NT2/D1 (cell line): Measurements from ENCODE around the gene CENPV.
A peak's percentile ranks its signal among the peaks of the same experiment; 100 is the strongest.

ENCODE experiments used
- DNase-seq: peaks from one replicate; pipeline ENCODE4 v3.0.0-alpha.2; 2011; ENCODE audit warnings: low read depth, low spot score
- H3K27me3 ChIP-seq: 2 replicates; pipeline ENCODE4 v1.6.0; 2011; ENCODE audit warnings: mild to moderate bottlenecking; ENCODE audit not compliant: insufficient read length, insufficient read depth
- H3K36me3 ChIP-seq: 2 replicates; pipeline ENCODE4 v1.6.1; 2011; ENCODE audit warnings: mild to moderate bottlenecking, low read length, mixed read lengths; ENCODE audit not compliant: insufficient read depth, insufficient read length
- H3K4me1 ChIP-seq: 2 replicates; pipeline ENCODE4 v1.5.1; 2011; ENCODE audit not compliant: insufficient read depth, insufficient read length
- H3K4me3 ChIP-seq: 2 replicates; pipeline ENCODE4 v1.5.1; 2011; ENCODE audit warnings: low read depth; ENCODE audit not compliant: insufficient read length
- H3K9ac ChIP-seq: 2 replicates; pipeline ENCODE4 v1.6.0; 2011; ENCODE audit warnings: low read depth; ENCODE audit not compliant: insufficient read length
- H3K9me3 ChIP-seq: 2 replicates; pipeline ENCODE4 v1.5.1; 2011; ENCODE audit warnings: mild to moderate bottlenecking, low read length; ENCODE audit not compliant: insufficient read depth
- SUZ12 ChIP-seq: IDR thresholded peaks from 2 replicates; pipeline ENCODE4 v1.6.1; 2011; ENCODE audit not compliant: insufficient read length, insufficient read depth; ENCODE audit errors: extremely low read depth
- YY1 ChIP-seq: IDR thresholded peaks from 2 replicates; pipeline ENCODE4 v1.6.1; 2011; ENCODE audit not compliant: insufficient read length, insufficient read depth
- ZNF274 ChIP-seq: IDR thresholded peaks from 2 replicates; pipeline ENCODE4 v1.6.1; 2011; ENCODE audit warnings: mild to moderate bottlenecking, low read depth, low read length

The CENPV gene

DNA sequence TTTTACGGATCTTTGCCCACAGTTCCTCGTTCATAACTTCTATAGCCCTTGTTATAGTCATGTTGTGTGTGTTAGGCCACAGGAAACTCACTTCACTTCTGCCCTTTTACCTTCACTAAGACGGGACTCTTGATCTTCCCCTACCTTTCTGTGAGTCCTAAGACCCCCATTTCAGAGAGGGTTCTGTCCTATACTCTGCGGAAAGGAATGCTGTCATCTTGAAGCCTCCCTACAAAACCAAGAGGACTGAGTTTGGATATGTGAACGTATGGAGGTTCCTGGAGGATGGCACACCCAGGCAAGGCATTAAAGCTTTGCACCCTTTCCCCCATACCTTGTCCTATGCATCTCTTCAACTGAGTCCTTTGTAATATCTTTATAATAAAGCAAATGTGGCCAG, 31.3 kb upstream of the CENPV start:
- Histone ChIP-seq H3K9ac (no peak overlapping the region), H3K4me1 (no peaks in the 10 kb centered on the region), H3K27me3 (no peaks in the 10 kb centered on the region), H3K36me3 (peaks cover 25% of the 10 kb centered on the region), H3K4me3 (no peak overlapping the region), H3K9me3 (no peaks in the 10 kb centered on the region)
- no peak for DNase-seq
- TF ChIP-seq SUZ12, result no peak

DNA sequence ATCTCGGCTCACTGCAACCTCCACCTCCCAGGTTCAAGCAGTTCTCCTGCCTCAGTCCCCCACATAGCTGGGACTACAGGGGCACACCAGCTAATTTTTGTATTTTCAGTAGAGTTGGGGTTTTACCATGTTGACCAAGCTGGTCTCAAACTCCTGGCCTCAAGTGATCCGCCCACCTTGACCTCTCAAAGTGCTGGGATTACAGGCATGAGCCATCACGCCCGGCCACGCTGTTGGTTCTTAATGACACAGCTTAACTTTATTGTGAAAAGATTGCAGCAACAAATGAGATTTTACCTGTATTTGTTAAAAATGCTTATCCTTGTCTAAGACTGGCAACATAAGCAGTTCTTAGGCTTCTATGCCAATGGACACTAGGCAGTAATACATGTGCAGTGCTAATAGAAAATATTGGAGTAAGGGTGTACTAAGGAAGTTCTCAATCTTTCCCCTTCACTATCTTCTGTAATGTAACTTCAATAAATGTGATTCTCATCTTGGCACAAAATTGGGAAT, 30.6 kb upstream of the CENPV start:
- TF ChIP-seq SUZ12 (no peak), ZNF274 (no peak), YY1 (no peak)
- Histone ChIP-seq H3K36me3 (peaks cover 25% of the 10 kb centered on the region), H3K9me3 (no peaks in the 10 kb centered on the region), H3K4me1 (no peaks in the 10 kb centered on the region), H3K27me3 (no peaks in the 10 kb centered on the region), H3K4me3 (no peak overlapping the region), H3K9ac (no peak overlapping the region)
- DNase-seq, result no peak

DNA sequence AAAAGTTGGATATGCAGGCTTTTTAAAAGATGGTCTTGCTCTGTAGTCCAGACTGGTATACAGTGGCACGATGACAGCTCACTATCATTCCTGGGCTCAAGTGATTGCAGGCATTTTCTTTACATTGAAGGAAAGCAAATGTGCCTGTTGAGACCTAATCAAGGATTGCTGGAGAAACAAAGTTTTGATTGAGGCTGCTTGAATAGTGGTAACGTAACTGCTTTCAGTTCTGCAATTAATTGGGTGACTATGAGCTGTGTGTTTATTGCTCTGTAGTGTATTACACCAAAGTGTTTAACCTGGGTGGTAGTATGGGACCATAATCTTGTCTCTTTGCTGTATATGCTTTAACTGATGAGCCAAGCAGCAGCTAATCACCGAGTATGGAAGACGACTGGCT, 29.9 kb upstream of the CENPV start:
- Histone ChIP-seq H3K36me3 (peaks cover 25% of the 10 kb centered on the region), H3K9me3 (no peaks in the 10 kb centered on the region), H3K9ac (peak overlapping the region; percentile 50), H3K4me3 (no peak overlapping the region), H3K4me1 (no peaks in the 10 kb centered on the region), H3K27me3 (no peaks in the 10 kb centered on the region)
- no peak for DNase-seq
- TF ChIP-seq YY1, result no peak
- TF ChIP-seq SUZ12, result no peak
- TF ChIP-seq ZNF274, result no peak

DNA sequence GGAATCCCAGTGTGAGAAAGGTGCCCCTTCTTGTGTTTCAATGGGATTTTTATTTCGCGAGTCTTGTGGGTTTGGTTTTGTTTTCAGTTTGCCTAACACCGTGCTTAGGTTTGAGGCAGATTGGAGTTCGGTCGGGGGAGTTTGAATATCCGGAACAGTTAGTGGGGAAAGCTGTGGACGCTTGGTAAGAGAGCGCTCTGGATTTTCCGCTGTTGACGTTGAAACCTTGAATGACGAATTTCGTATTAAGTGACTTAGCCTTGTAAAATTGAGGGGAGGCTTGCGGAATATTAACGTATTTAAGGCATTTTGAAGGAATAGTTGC, 28.2 kb upstream of the CENPV start:
- no peak for DNase-seq
- no peaks in the 10 kb centered on the region for H3K4me1 ChIP-seq
- no peaks in the 10 kb centered on the region for H3K9me3 ChIP-seq
- H3K27me3 ChIP-seq, result no peaks in the 10 kb centered on the region
- peaks cover 25% of the 10 kb centered on the region for H3K36me3 ChIP-seq
- no peak for TF ChIP-seq ZNF274
- no peak for TF ChIP-seq SUZ12
- no peak for TF ChIP-seq YY1
- peak overlapping the region; percentile 80 for H3K4me3 ChIP-seq
- peak overlapping the region; percentile 81 for H3K9ac ChIP-seq

GRCh38 chr17:16380640-16381495, 27.6 kb upstream of the CENPV start, which contains the start of gene UBB:
UBB (plus strand) TSS chr17:16381091; CDS start chr17:16381908, 817 bp downstream.
- TF ChIP-seq SUZ12 (no peak), YY1 (no peak), ZNF274 (no peak)
- no peaks in the 10 kb centered on the region for H3K27me3 ChIP-seq
- H3K9ac ChIP-seq, result peak within 1 kb of the TSS; percentile 81
- peak; percentile 92 for DNase-seq
- peak within 1 kb of the TSS; percentile 80 for H3K4me3 ChIP-seq
- no peaks in the 10 kb centered on the region for H3K4me1 ChIP-seq
- H3K36me3 ChIP-seq, result peaks cover 25% of the 10 kb centered on the region
- H3K9me3 ChIP-seq, result no peaks in the 10 kb centered on the region

DNA sequence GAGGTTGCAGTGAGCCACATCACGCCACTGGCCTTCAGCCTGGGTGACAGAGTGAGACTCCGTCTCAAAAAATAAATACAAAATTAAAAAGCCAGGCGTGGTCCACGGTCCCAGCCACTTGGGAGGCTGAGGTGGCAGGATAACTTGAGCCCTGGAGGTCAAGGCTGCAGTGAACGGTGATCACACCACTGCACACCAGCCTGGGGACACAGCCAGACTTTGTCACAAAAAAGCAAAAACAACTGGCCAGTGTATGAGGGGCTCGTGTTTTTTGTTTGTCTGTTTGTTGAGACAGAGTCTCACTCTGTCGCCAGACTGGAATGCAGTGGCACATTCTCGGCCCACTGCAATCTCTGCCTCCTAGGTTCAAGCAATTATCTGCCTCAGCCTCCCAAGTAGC, 26.4 kb upstream of the CENPV start:
- Histone ChIP-seq H3K4me3 (no peak overlapping the region), H3K27me3 (no peaks in the 10 kb centered on the region), H3K9ac (no peak overlapping the region), H3K9me3 (no peaks in the 10 kb centered on the region), H3K4me1 (no peaks in the 10 kb centered on the region), H3K36me3 (peaks cover 25% of the 10 kb centered on the region)
- TF ChIP-seq YY1, result no peak
- no peak for TF ChIP-seq SUZ12
- TF ChIP-seq ZNF274, result no peak
- DNase-seq, result no peak

- Histone ChIP-seq H3K4me3 (no peak overlapping the region), H3K9me3 (no peaks in the 10 kb centered on the region), H3K9ac (no peak overlapping the region), H3K36me3 (peaks cover 24% of the 10 kb centered on the region), H3K4me1 (no peaks in the 10 kb centered on the region), H3K27me3 (no peaks in the 10 kb centered on the region)
- TF ChIP-seq SUZ12 (no peak), ZNF274 (no peak), YY1 (no peak)
- DNase-seq, result no peak
Measured at GRCh38 chr17:16378636-16379282, 25.5 kb upstream of the CENPV start.
